PC-9 (cell line): ENCODE measurements around the gene OR6C68. TPM values are rescaled to one million over a fixed set of nuclear protein-coding genes. Genes with fewer than 3 reads are reported as not detected.
A peak's percentile ranks its signal among the peaks of the same experiment; 100 is the strongest.

ENCODE experiments used
- BruUV-seq: library from RNA; stranded (reverse); fragments of 400-500 nt; replicated peaks from 2 replicates; lab custom pipeline; 2021; lab: Mats Ljungman, UMichigan
- CTCF ChIA-PET: fragments of 300-600 bp; sonication (Branson Sonifier 250); formaldehyde crosslinking; loops from one replicate; lab custom pipeline; 2022; ENCODE audit warnings: antibody characterized with exemption; lab: Charles Lee
- POLR2A ChIA-PET: fragments of 300-600 bp; sonication (Branson Sonifier 250); formaldehyde crosslinking; loops from one replicate; lab custom pipeline; 2022; ENCODE audit warnings: antibody characterized with exemption; ENCODE audit not compliant: unreplicated experiment; lab: Charles Lee
- DNase-seq, 2 experiments: peaks; one replicate each; pipeline versions ENCODE4 v3.0.0 to v3.0.0-alpha.2; 2015 to 2022; ENCODE audit warnings: mixed read lengths in 1 of 2
- H2AFZ ChIP-seq: fragments of 200-600 bp; sonication (generic); 2 replicates; pipeline ENCODE4 v1.8.1; 2017; ENCODE audit warnings: antibody characterized with exemption
- H3F3A ChIP-seq: fragments of 200-600 bp; sonication (generic); 2 replicates; pipeline ENCODE4 v1.8.1; 2017; ENCODE audit warnings: antibody characterized with exemption, mild to moderate bottlenecking, low read depth; ENCODE audit not compliant: insufficient read depth
- H3K27ac ChIP-seq: fragments of 200-600 bp; sonication (generic); 2 replicates; pipeline ENCODE4 v1.6.1; 2016; ENCODE audit warnings: mixed run types
- H3K27me3 ChIP-seq: fragments of 200-600 bp; sonication (generic); 2 replicates; pipeline ENCODE4 v1.6.1; 2016; ENCODE audit warnings: low read depth, mixed run types; ENCODE audit not compliant: insufficient read depth
- H3K36me3 ChIP-seq: fragments of 200-600 bp; sonication (generic); 2 replicates; pipeline ENCODE4 v1.6.1; 2016; ENCODE audit warnings: low read depth, mixed run types
- H3K4me1 ChIP-seq: fragments of 200-600 bp; sonication (generic); replicated peaks from 2 replicates; pipeline ENCODE4 v1.6.1; 2016; ENCODE audit warnings: mixed run types; ENCODE audit not compliant: insufficient read depth
- H3K4me2 ChIP-seq: fragments of 200-600 bp; sonication (generic); 2 replicates; pipeline ENCODE4 v1.6.1; 2017; ENCODE audit warnings: mixed run types
- H3K4me3 ChIP-seq: fragments of 200-600 bp; sonication (generic); 2 replicates; pipeline ENCODE4 v1.6.1; 2016; ENCODE audit warnings: mixed run types
- H3K79me2 ChIP-seq: fragments of 200-600 bp; sonication (generic); 2 replicates; pipeline ENCODE4 v1.6.1; 2017; ENCODE audit warnings: low read depth, mixed run types
- H3K9me2 ChIP-seq: fragments of 200-600 bp; sonication (generic); 2 replicates; pipeline ENCODE4 v1.8.1; 2017; ENCODE audit warnings: mild to moderate bottlenecking; ENCODE audit not compliant: insufficient read depth
- H3K9me3 ChIP-seq: fragments of 200-600 bp; sonication (generic); 2 replicates; pipeline ENCODE4 v1.8.1; 2016; ENCODE audit warnings: low read depth; ENCODE audit not compliant: insufficient read depth
- H4K20me1 ChIP-seq: fragments of 200-600 bp; sonication (generic); 2 replicates; pipeline ENCODE4 v1.8.1; 2017; ENCODE audit not compliant: insufficient read depth
- CTCF ChIP-seq: fragments of 200-600 bp; sonication (generic); conservative IDR thresholded peaks from 2 replicates; pipeline ENCODE4 v1.6.1; 2017; ENCODE audit warnings: mixed run types, antibody characterized with exemption, mild to moderate bottlenecking, moderate library complexity
- EZH2 ChIP-seq: fragments of 200-600 bp; sonication (generic); IDR thresholded peaks from 2 replicates; pipeline ENCODE4 v1.8.0; 2017; ENCODE audit warnings: antibody characterized with exemption, low read depth
- intact Hi-C: fragments of 100-400 bp; cut with micrococcal nuclease; formaldehyde crosslinking; loops from one replicate; pipeline ENCODE4 v1.10.0; 2022; ENCODE audit not compliant: unreplicated experiment
- total RNA-seq: library from RNA; stranded (reverse); gene quantifications from 2 replicates; pipeline ENCODE4 v1.2.3, GENCODE V29; 2021

Gene OR6C68
- total RNA-seq, 1 experiment from 2014 or later = not detected

- Histone ChIP-seq H3K4me2 (no peak overlapping the region), H2AFZ (no peak overlapping the region), H3K4me3 (no peak overlapping the region), H3K9me3 (no peaks in the 10 kb centered on the region), H4K20me1 (no peaks in the 10 kb centered on the region), H3F3A (no peaks in the 10 kb centered on the region), H3K79me2 (no peaks in the 10 kb centered on the region), H3K27ac (no peak overlapping the region), H3K4me1 (no peaks in the 10 kb centered on the region), H3K9me2 (no peaks in the 10 kb centered on the region), H3K36me3 (no peaks in the 10 kb centered on the region), H3K27me3 (no peaks in the 10 kb centered on the region)
- ChIA-PET POLR2A (no interaction called here), CTCF (no interaction called here)
- intact Hi-C loops = no loop called here
- TF ChIP-seq EZH2 (no peak), CTCF (no peak)
- DNase-seq = no peak
- no TSS peak for BruUV-seq
These were observed 9.4 kb downstream of the OR6C68 start for GRCh38 chr12:55501601-55502000.

GRCh38 chr12:55515696-55516095 is 23.5 kb downstream of the OR6C68 start:
- intact Hi-C loops = no loop called here
- Histone ChIP-seq H3K36me3 (no peaks in the 10 kb centered on the region), H3K27ac (no peak overlapping the region), H4K20me1 (no peaks in the 10 kb centered on the region), H3K4me3 (no peak overlapping the region), H3K9me2 (no peaks in the 10 kb centered on the region), H2AFZ (no peak overlapping the region), H3K4me2 (no peak overlapping the region), H3K9me3 (no peaks in the 10 kb centered on the region), H3K79me2 (no peaks in the 10 kb centered on the region), H3K4me1 (no peaks in the 10 kb centered on the region), H3F3A (no peaks in the 10 kb centered on the region), H3K27me3 (no peaks in the 10 kb centered on the region)
- no peak for DNase-seq
- ChIA-PET POLR2A (no interaction called here), CTCF (no interaction called here)
- no TSS peak for BruUV-seq
- TF ChIP-seq CTCF = peak; percentile 46; the same call in 1 of the 2 replicates
- no peak for TF ChIP-seq EZH2

- TF ChIP-seq CTCF (no peak), EZH2 (no peak)
- Histone ChIP-seq H3K27ac (no peak overlapping the region), H3K4me2 (no peak overlapping the region), H3K9me2 (no peaks in the 10 kb centered on the region), H3K36me3 (no peaks in the 10 kb centered on the region), H3K4me3 (no peak overlapping the region), H3K27me3 (no peaks in the 10 kb centered on the region), H2AFZ (no peak overlapping the region), H4K20me1 (no peaks in the 10 kb centered on the region), H3K79me2 (no peaks in the 10 kb centered on the region), H3K4me1 (no peaks in the 10 kb centered on the region), H3F3A (no peaks in the 10 kb centered on the region), H3K9me3 (no peaks in the 10 kb centered on the region)
- no TSS peak for BruUV-seq
- no peak for DNase-seq
- ChIA-PET CTCF (no interaction called here), POLR2A (no interaction called here)
- intact Hi-C loops = no loop called here
These were observed 24.2 kb downstream of the OR6C68 start for GRCh38 chr12:55516391-55516790.

Other genes starting within 250 kb of the OR6C68 start
- not detected in 2 replicates for gene OR6C74, start 247.8 kb upstream of the OR6C68 start, total RNA-seq
- gene OR6C6, start 195.8 kb upstream of the OR6C68 start, total RNA-seq = not detected in 2 replicates
- not detected in 2 replicates for gene OR6C1, start 178.0 kb upstream of the OR6C68 start, total RNA-seq
- not detected in 2 replicates for gene OR6C3, start 161.6 kb upstream of the OR6C68 start, total RNA-seq
- not detected in 2 replicates for gene OR6C75, start 129.4 kb upstream of the OR6C68 start, total RNA-seq
- gene OR6C65, start 91.8 kb upstream of the OR6C68 start, total RNA-seq = not detected in 2 replicates
- not detected in 2 replicates for gene OR6C76, start 66.1 kb upstream of the OR6C68 start, total RNA-seq
- not detected in 2 replicates for gene OR6C2, start 48.3 kb upstream of the OR6C68 start, total RNA-seq
- gene OR6C70, start 22.2 kb upstream of the OR6C68 start, total RNA-seq = not detected in 2 replicates
- gene OR6C4, start 57.2 kb downstream of the OR6C68 start, total RNA-seq = not detected in 2 replicates
- gene OR2AP1, start 80.1 kb downstream of the OR6C68 start, total RNA-seq = not detected in 2 replicates
- not detected in 2 replicates for gene OR10P1, start 144.5 kb downstream of the OR6C68 start, total RNA-seq
- 2.7 and 3.1 TPM in 2 replicates for gene ITGA7, start 215.5 kb downstream of the OR6C68 start, total RNA-seq
- gene BLOC1S1, start 223.7 kb downstream of the OR6C68 start, total RNA-seq = 81.1 and 101 TPM in 2 replicates
- gene RDH5, start 228.0 kb downstream of the OR6C68 start, total RNA-seq = 8.1 and 12.6 TPM in 2 replicates
- 434 and 536 TPM in 2 replicates for gene CD63, start 236.6 kb downstream of the OR6C68 start, total RNA-seq